ENCODE results near the gene CAMK2N1. TPM values are rescaled to one million over a fixed set of nuclear protein-coding genes. Genes with fewer than 3 reads are reported as not detected.

CAMK2N1 gene
- total and polyA plus RNA-seq, 4 donors: 12.3 to 15.1 (median 13.9) TPM

GRCh38 chr1:20478057-20478635, 7.9 kb downstream of the CAMK2N1 start (continued):
- no peak for TF ChIP-seq REST (IDR thresholded peaks at IDR 0.05)
- no peak for TF ChIP-seq MAX (IDR thresholded peaks at IDR 0.05)
- no peak for TF ChIP-seq NR2F2 (IDR thresholded peaks at IDR 0.05)
- TF ChIP-seq HNF4A (conservative IDR thresholded peaks at IDR 0.05): peak; percentile 81 to 85
- peak; percentile 49 for TF ChIP-seq YY1 (IDR thresholded peaks at IDR 0.05)
- no peak for TF ChIP-seq JUND (IDR thresholded peaks at IDR 0.05)
- TF ChIP-seq HNF4G (IDR thresholded peaks at IDR 0.05): peak; percentile 59
- no peak for TF ChIP-seq ZBTB33 (IDR thresholded peaks at IDR 0.05)
- TF ChIP-seq RAD21 (IDR thresholded peaks at IDR 0.05): no peak

GRCh38 chr1:20477348-20478056, 8.5 kb downstream of the CAMK2N1 start:
- no peak overlapping the region for H3K4me3 ChIP-seq (ENCODE audit: low read depth in 1 of 3, low read length in 3 of 3)
- H3K36me3 ChIP-seq (ENCODE audit: control insufficient read depth in 4 of 4, insufficient read depth in 3 of 4, low read depth in 1 of 4, low read length in 3 of 4): no peaks in the 10 kb centered on the region
- peak overlapping the region; percentile 8 to 14 for H3K9ac ChIP-seq (ENCODE audit: low read depth in 1 of 2, low read length in 2 of 2)
- H3K9me3 ChIP-seq (ENCODE audit: control insufficient read depth in 4 of 4, low read length in 3 of 4): no peaks in the 10 kb centered on the region
- WGBS: 20% methylated on average over 10 of the region's 10 CpGs
- TF ChIP-seq SP1 (IDR thresholded peaks at IDR 0.05) (peak; percentile 67), HNF4A (conservative IDR thresholded peaks at IDR 0.05) (peak; percentile 79 to 86), RXRA (IDR thresholded peaks at IDR 0.05) (peak; percentile 87 to 96), JUND (IDR thresholded peaks at IDR 0.05) (no peak), ZBTB33 (IDR thresholded peaks at IDR 0.05) (no peak), FOXA1 (IDR thresholded peaks at IDR 0.05) (no peak), CTCF (IDR thresholded peaks at IDR 0.05; ENCODE audit: low read depth, low read length, missing input control) (no peak), YY1 (IDR thresholded peaks at IDR 0.05) (peak; percentile 61), EGR1 (IDR thresholded peaks at IDR 0.05; ENCODE audit: low read depth in 2 of 2) (no peak), REST (IDR thresholded peaks at IDR 0.05) (no peak), FOXA2 (IDR thresholded peaks at IDR 0.05) (no peak), NR2F2 (IDR thresholded peaks at IDR 0.05) (peak; percentile 68), MAX (IDR thresholded peaks at IDR 0.05) (no peak), HNF4G (IDR thresholded peaks at IDR 0.05) (peak; percentile 15), RAD21 (IDR thresholded peaks at IDR 0.05) (no peak), ATF3 (IDR thresholded peaks at IDR 0.05) (no peak), GABPA (IDR thresholded peaks at IDR 0.05 in 1 of 2, conservative IDR thresholded peaks at IDR 0.05 in 1 of 2) (peak in 1 of 2 donors; percentile 24), TAF1 (conservative IDR thresholded peaks at IDR 0.05) (no peak)
- DNase-seq (ENCODE audit: low spot score): peak; percentile 41
- H3K27ac ChIP-seq (ENCODE audit: low read depth in 1 of 2, low read length in 2 of 2): peak overlapping the region; percentile 85 to 86
- H3K4me1 ChIP-seq (ENCODE audit: control insufficient read depth in 4 of 4, insufficient read depth in 4 of 4, low read length in 3 of 4): peaks cover 32 to 87% (median 72%) of the 10 kb centered on the region in 4 donors
- no peaks in the 10 kb centered on the region for H3K27me3 ChIP-seq (ENCODE audit: control insufficient read depth in 4 of 4, insufficient read depth in 4 of 4, low read length in 3 of 4)
